Body of pancreas (tissue), 4 donors: Measurements from ENCODE around the gene ZFC3H1.
"Not testable (repeated sequence)": the region's sequence is repeated elsewhere in the genome, so short reads cannot be mapped to it uniquely, and the experiment has no call there.

Experiments
- POLR2A ChIP-seq, 3 donors: fragments of 450-650 bp; IDR thresholded peaks; one replicate each; pipeline ENCODE4 v1.6.1; 2016; ENCODE audit warnings: antibody characterized with exemption in 3 of 3, mild to moderate bottlenecking in 2 of 3
- TF ChIP-seq, protein P1 (sequence below), 7 experiments: fragments of 450-650 bp in 4 of 7; fragments of 200-600 bp in 3 of 7; sonication (generic) in 3 of 7; IDR thresholded peaks; one replicate each; pipeline ENCODE4 v1.5.1; 2016 to 2019; ENCODE audit warnings: antibody characterized with exemption in 7 of 7

DNA sequence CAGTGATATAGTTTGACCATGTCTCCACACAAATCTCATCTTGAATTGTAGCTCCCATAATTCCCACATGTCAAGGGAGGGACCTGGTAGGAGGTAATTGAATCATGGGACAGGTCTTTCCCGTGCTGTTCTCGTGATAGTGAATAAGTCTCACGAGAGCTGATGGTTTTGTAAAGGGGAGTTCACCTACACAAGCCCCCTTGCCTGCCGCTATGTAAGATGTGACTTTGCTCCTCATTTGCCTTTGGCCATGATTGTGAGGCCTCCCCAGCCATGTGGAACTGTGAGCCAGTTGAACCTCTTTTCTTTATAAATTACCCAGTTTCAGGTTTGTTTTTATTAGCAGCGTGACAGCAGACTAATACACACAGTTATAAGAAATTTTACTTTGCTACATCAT lies 30.0 kb upstream of the ZFC3H1 start:
- TF ChIP-seq, protein P1, sequence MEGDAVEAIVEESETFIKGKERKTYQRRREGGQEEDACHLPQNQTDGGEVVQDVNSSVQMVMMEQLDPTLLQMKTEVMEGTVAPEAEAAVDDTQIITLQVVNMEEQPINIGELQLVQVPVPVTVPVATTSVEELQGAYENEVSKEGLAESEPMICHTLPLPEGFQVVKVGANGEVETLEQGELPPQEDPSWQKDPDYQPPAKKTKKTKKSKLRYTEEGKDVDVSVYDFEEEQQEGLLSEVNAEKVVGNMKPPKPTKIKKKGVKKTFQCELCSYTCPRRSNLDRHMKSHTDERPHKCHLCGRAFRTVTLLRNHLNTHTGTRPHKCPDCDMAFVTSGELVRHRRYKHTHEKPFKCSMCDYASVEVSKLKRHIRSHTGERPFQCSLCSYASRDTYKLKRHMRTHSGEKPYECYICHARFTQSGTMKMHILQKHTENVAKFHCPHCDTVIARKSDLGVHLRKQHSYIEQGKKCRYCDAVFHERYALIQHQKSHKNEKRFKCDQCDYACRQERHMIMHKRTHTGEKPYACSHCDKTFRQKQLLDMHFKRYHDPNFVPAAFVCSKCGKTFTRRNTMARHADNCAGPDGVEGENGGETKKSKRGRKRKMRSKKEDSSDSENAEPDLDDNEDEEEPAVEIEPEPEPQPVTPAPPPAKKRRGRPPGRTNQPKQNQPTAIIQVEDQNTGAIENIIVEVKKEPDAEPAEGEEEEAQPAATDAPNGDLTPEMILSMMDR (IDR thresholded peaks at IDR 0.05) = not testable (repeated sequence)
- TF ChIP-seq POLR2A (IDR thresholded peaks at IDR 0.05) = not testable (repeated sequence)
